Loucy (cell line): ENCODE results near the gene SORBS1.

Experiments
- H2AFZ ChIP-seq: fragments of 200-600 bp; sonication (generic); 2 replicates; pipeline ENCODE4 v1.6.0; 2016; ENCODE audit warnings: antibody characterized with exemption, mild to moderate bottlenecking, low read length, moderate library complexity
- H3F3A ChIP-seq: fragments of 200-600 bp; 2 replicates; pipeline ENCODE4 v1.6.0; 2016; ENCODE audit warnings: antibody characterized with exemption, low read depth, mild to moderate bottlenecking
- H3K27me3 ChIP-seq: fragments of 200-600 bp; sonication (generic); 2 replicates; pipeline ENCODE4 v1.6.1; 2014; ENCODE audit warnings: low read length, mild to moderate bottlenecking; ENCODE audit not compliant: insufficient read depth, poor library complexity, severe bottlenecking
- H3K36me3 ChIP-seq: fragments of 200-600 bp; sonication (generic); 2 replicates; pipeline ENCODE4 v1.6.1; 2016; ENCODE audit warnings: low read length; ENCODE audit not compliant: insufficient read depth
- H3K4me1 ChIP-seq: fragments of 200-600 bp; sonication (generic); 2 replicates; pipeline ENCODE4 v1.5.1; 2014; ENCODE audit warnings: low read length, mild to moderate bottlenecking; ENCODE audit not compliant: insufficient read depth, poor library complexity, severe bottlenecking
- H3K4me2 ChIP-seq: fragments of 200-600 bp; sonication (generic); 2 replicates; pipeline ENCODE4 v1.6.0; 2014; ENCODE audit warnings: antibody characterized with exemption, low read length, low read depth, mild to moderate bottlenecking; ENCODE audit not compliant: poor library complexity, severe bottlenecking
- H3K4me3 ChIP-seq: fragments of 200-600 bp; sonication (generic); 2 replicates; pipeline ENCODE4 v1.5.1; 2014; ENCODE audit warnings: low read length, mild to moderate bottlenecking, mixed read lengths; ENCODE audit not compliant: poor library complexity, severe bottlenecking
- H3K79me2 ChIP-seq: fragments of 200-600 bp; sonication (generic); 2 replicates; pipeline ENCODE4 v1.6.1; 2014; ENCODE audit warnings: low read length; ENCODE audit not compliant: insufficient read depth
- H3K9ac ChIP-seq: fragments of 200-600 bp; sonication (generic); 2 replicates; pipeline ENCODE4 v1.6.0; 2014; ENCODE audit warnings: mild to moderate bottlenecking, low read depth, low read length, moderate library complexity; ENCODE audit not compliant: poor library complexity, severe bottlenecking
- H3K9me2 ChIP-seq: fragments of 200-600 bp; sonication (generic); replicated peaks from 2 replicates; pipeline ENCODE4 v1.6.1; 2016; ENCODE audit warnings: low read depth, low read length, mixed read lengths
- H3K9me3 ChIP-seq: fragments of 200-600 bp; sonication (generic); 2 replicates; pipeline ENCODE4 v1.6.1; 2014; ENCODE audit warnings: mild to moderate bottlenecking, antibody characterized with exemption, low read length, low read depth; ENCODE audit not compliant: insufficient read depth
- H4K20me1 ChIP-seq: fragments of 200-600 bp; sonication (generic); 2 replicates; pipeline ENCODE4 v1.6.0; 2014; ENCODE audit warnings: antibody characterized with exemption, low read length, mild to moderate bottlenecking; ENCODE audit not compliant: insufficient read depth, poor library complexity, severe bottlenecking
- CTCF ChIP-seq: fragments of 200-600 bp; sonication (generic); conservative IDR thresholded peaks from 2 replicates; pipeline ENCODE4 v1.5.1; 2014; ENCODE audit warnings: mild to moderate bottlenecking, antibody characterized with exemption, low read length
- EZH2phosphoT487 ChIP-seq: fragments of 200-600 bp; IDR thresholded peaks from 2 replicates; pipeline ENCODE4 v1.6.1; 2018; ENCODE audit warnings: antibody characterized with exemption, mild to moderate bottlenecking, moderate library complexity, borderline replicate concordance

Gene SORBS1

GRCh38 chr10:95330966-95331453 lies 230.2 kb downstream of the SORBS1 start:
- Histone ChIP-seq H3K27me3 (no peaks in the 10 kb centered on the region), H3K9ac (no peak overlapping the region), H3K9me3 (no peaks in the 10 kb centered on the region), H3K4me3 (no peak overlapping the region), H3F3A (no peaks in the 10 kb centered on the region), H3K4me1 (peaks cover 34% of the 10 kb centered on the region), H3K36me3 (no peaks in the 10 kb centered on the region), H3K79me2 (no peaks in the 10 kb centered on the region), H4K20me1 (no peaks in the 10 kb centered on the region), H3K9me2 (no peaks in the 10 kb centered on the region), H2AFZ (no peak overlapping the region), H3K4me2 (no peak overlapping the region)
- no peak for TF ChIP-seq EZH2phosphoT487
- no peak for TF ChIP-seq CTCF

GRCh38 chr10:95329296-95329695 lies 231.9 kb downstream of the SORBS1 start:
- H4K20me1 ChIP-seq: no peaks in the 10 kb centered on the region
- H3K4me1 ChIP-seq: peaks cover 27% of the 10 kb centered on the region
- TF ChIP-seq EZH2phosphoT487 (no peak), CTCF (no peak)
- H3K9me3 ChIP-seq: no peaks in the 10 kb centered on the region
- no peaks in the 10 kb centered on the region for H3F3A ChIP-seq
- no peak overlapping the region for H3K4me3 ChIP-seq
- H2AFZ ChIP-seq: no peak overlapping the region
- H3K4me2 ChIP-seq: no peak overlapping the region
- no peaks in the 10 kb centered on the region for H3K36me3 ChIP-seq
- H3K27me3 ChIP-seq: no peaks in the 10 kb centered on the region
- H3K79me2 ChIP-seq: no peaks in the 10 kb centered on the region
- H3K9ac ChIP-seq: no peak overlapping the region
- H3K9me2 ChIP-seq: no peaks in the 10 kb centered on the region

- Histone ChIP-seq H3K9me3 (no peaks in the 10 kb centered on the region), H3K9me2 (no peaks in the 10 kb centered on the region), H3K9ac (peak overlapping the region; percentile 2), H3K36me3 (no peaks in the 10 kb centered on the region), H4K20me1 (no peaks in the 10 kb centered on the region), H3K79me2 (no peaks in the 10 kb centered on the region), H3K4me2 (no peak overlapping the region), H2AFZ (no peak overlapping the region; the same call in 1 of the 2 replicates), H3K4me1 (peaks cover 21% of the 10 kb centered on the region), H3K4me3 (no peak overlapping the region), H3F3A (no peaks in the 10 kb centered on the region), H3K27me3 (no peaks in the 10 kb centered on the region)
- TF ChIP-seq CTCF (no peak), EZH2phosphoT487 (no peak)
Measured at GRCh38 chr10:95328013-95328412, 233.2 kb downstream of the SORBS1 start.
